Choroid plexus epithelial cell (primary cell): Measurements from ENCODE around the gene PDZD8.

Experiments
- DNase-seq: peaks from one replicate; pipeline ENCODE4 v3.0.0-alpha.2; 2010; ENCODE audit warnings: low read depth
- H3K4me3 ChIP-seq: 2 replicates; pipeline ENCODE4 v1.5.1; 2011; ENCODE audit warnings: low read depth, mild to moderate bottlenecking, control low read depth, low read length, moderate library complexity
- TF ChIP-seq, protein P1 (sequence below): conservative IDR thresholded peaks from 2 replicates; pipeline ENCODE4 v1.5.1; 2011; ENCODE audit warnings: low read depth, mild to moderate bottlenecking, control low read depth, inconsistent platforms, low read length, moderate library complexity

The PDZD8 gene

DNA sequence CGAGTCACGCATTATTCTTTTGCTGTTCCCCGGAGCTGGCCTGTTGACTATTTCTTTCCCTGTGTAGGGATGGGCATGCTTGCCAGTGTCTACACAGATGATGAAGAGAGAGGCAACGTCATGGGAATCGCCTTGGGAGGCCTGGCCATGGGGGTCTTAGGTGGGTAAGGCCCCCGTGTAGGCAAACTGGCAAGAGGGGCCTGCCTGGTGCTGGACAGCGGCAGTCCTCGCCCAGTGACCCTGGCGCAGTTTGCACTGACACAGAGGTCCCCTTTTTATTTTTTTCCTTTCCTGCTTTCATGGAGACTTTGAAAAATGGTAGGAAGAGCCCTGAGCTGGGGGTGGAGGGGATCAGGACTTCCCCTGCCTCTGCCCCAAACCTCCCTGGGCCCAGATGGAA is 120.9 kb downstream of the PDZD8 start:
- no peak overlapping the region for H3K4me3 ChIP-seq
- no peak for DNase-seq
- TF ChIP-seq, protein P1, sequence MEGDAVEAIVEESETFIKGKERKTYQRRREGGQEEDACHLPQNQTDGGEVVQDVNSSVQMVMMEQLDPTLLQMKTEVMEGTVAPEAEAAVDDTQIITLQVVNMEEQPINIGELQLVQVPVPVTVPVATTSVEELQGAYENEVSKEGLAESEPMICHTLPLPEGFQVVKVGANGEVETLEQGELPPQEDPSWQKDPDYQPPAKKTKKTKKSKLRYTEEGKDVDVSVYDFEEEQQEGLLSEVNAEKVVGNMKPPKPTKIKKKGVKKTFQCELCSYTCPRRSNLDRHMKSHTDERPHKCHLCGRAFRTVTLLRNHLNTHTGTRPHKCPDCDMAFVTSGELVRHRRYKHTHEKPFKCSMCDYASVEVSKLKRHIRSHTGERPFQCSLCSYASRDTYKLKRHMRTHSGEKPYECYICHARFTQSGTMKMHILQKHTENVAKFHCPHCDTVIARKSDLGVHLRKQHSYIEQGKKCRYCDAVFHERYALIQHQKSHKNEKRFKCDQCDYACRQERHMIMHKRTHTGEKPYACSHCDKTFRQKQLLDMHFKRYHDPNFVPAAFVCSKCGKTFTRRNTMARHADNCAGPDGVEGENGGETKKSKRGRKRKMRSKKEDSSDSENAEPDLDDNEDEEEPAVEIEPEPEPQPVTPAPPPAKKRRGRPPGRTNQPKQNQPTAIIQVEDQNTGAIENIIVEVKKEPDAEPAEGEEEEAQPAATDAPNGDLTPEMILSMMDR: no peak

- no peak overlapping the region for H3K4me3 ChIP-seq
- DNase-seq: no peak
- TF ChIP-seq, protein P1: no peak
Measured at GRCh38 chr10:117253908-117254307, 121.3 kb downstream of the PDZD8 start.

DNA sequence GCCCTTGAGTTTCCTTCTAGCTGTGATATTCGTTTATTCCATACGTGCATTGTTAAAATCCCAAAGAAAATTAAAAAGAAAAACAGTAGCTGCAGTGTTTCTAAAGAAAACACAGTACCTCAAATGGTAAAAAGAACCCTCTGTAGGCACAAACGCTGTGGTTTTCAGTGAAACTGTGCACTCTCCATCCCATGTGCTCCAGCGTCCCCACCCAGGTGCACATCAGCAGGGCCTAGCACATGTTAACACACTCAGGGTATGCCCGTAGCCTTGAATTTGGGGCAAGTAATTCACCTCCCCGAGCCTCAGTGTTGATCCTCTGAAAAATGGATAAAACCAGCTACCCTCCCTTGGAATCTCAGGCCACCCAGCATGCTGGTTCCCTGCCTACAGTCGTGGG is 124.8 kb downstream of the PDZD8 start:
- TF ChIP-seq, protein P1: no peak
- no peak overlapping the region for H3K4me3 ChIP-seq
- no peak for DNase-seq

DNA sequence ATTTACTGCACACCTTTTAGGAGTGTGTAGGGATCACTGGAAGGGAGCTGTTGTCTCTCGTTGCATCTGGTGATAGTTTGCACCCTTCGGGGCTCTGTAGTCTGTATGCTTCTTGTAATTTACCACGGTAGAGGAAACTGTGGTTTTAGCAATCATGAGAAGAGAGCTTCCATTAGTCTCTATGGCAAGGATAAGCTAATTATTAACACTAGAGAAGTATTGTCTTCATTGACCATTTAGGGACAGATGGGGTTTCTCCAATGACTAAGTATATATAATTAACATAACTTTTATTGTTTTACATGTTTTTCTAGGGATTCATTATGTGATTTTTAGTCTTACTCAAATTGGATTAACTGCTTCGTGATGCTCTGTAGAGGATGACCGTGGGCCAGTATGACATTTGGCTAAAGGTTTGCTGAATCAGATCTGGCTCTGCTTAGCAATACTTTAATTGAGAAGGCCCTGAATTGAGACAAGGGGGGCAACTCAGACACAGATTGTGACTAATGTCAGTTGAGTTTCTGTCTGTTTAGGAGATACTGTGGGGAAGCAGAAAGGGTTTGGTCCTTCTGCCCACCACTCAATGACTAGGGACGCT is 125.6 kb downstream of the PDZD8 start:
- TF ChIP-seq, protein P1: no peak
- no peak for DNase-seq
- no peak overlapping the region for H3K4me3 ChIP-seq

GRCh38 chr10:117248750-117249465 is 126.3 kb downstream of the PDZD8 start:
- no peak for DNase-seq
- TF ChIP-seq, protein P1: no peak
- H3K4me3 ChIP-seq: no peak overlapping the region

DNA sequence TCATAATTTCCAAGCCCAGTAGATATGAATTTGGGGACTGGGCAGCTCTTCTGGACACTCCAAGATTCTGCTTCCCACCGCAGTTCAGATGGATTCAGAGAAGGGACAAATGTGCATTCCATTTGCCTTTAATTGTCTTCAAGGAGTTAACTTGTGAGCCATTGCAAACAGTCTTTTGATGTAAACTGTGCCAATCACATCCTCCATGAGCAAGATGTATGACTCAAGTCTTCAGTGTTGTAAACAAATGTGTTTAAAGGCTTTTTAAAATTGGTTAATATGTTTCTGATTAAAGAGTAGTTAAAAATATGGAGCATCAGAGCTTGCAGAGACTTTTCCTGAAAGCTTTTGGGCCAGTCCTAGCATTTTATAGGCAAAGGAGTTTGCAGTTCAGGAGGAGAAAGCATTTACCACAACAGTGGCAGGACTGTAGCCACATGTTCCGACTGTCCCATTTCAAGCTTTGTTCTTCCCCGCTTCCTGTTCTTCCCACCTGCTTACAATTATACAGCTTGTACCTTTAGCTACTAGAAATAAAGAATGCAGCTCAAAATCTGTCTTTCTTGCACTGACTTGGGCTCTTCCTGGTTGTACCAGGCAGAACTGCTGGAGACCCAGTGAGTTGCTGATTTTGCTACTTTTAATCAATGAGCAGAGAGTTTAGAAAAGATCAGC is 128.1 kb downstream of the PDZD8 start:
- TF ChIP-seq, protein P1: no peak
- no peak overlapping the region for H3K4me3 ChIP-seq
- no peak for DNase-seq
